ENCODE data around the gene EVI2A. TPM values are rescaled to one million over a fixed set of nuclear protein-coding genes. Genes with fewer than 3 reads are reported as not detected.

Gene EVI2A
- total and polyA plus RNA-seq, 2 of the 13 experiments (the other 11 are each of a cell fraction or from before 2014, with no cell fraction given): not detected

- no peaks in the 10 kb centered on the region for H3K4me1 ChIP-seq (ENCODE audit: insufficient read depth, low read length)
- TF ChIP-seq, protein P1, sequence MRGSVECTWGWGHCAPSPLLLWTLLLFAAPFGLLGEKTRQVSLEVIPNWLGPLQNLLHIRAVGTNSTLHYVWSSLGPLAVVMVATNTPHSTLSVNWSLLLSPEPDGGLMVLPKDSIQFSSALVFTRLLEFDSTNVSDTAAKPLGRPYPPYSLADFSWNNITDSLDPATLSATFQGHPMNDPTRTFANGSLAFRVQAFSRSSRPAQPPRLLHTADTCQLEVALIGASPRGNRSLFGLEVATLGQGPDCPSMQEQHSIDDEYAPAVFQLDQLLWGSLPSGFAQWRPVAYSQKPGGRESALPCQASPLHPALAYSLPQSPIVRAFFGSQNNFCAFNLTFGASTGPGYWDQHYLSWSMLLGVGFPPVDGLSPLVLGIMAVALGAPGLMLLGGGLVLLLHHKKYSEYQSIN (CRISPR knock-in tag; IDR thresholded peaks at IDR 0.05; ENCODE audit: borderline replicate concordance): no peak
- TF ChIP-seq, protein P2, sequence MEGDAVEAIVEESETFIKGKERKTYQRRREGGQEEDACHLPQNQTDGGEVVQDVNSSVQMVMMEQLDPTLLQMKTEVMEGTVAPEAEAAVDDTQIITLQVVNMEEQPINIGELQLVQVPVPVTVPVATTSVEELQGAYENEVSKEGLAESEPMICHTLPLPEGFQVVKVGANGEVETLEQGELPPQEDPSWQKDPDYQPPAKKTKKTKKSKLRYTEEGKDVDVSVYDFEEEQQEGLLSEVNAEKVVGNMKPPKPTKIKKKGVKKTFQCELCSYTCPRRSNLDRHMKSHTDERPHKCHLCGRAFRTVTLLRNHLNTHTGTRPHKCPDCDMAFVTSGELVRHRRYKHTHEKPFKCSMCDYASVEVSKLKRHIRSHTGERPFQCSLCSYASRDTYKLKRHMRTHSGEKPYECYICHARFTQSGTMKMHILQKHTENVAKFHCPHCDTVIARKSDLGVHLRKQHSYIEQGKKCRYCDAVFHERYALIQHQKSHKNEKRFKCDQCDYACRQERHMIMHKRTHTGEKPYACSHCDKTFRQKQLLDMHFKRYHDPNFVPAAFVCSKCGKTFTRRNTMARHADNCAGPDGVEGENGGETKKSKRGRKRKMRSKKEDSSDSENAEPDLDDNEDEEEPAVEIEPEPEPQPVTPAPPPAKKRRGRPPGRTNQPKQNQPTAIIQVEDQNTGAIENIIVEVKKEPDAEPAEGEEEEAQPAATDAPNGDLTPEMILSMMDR (CRISPR knock-in tag; IDR thresholded peaks at IDR 0.05): no peak
- TF ChIP-seq, protein P3, sequence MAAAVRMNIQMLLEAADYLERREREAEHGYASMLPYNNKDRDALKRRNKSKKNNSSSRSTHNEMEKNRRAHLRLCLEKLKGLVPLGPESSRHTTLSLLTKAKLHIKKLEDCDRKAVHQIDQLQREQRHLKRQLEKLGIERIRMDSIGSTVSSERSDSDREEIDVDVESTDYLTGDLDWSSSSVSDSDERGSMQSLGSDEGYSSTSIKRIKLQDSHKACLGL (CRISPR knock-in tag; IDR thresholded peaks at IDR 0.05): no peak
- TF ChIP-seq ZNF572 (CRISPR knock-in tag; IDR thresholded peaks at IDR 0.05): no peak
- no peak for TF ChIP-seq ZNF550 (CRISPR knock-in tag; IDR thresholded peaks at IDR 0.05; ENCODE audit: borderline replicate concordance)
- TF ChIP-seq, protein P4, sequence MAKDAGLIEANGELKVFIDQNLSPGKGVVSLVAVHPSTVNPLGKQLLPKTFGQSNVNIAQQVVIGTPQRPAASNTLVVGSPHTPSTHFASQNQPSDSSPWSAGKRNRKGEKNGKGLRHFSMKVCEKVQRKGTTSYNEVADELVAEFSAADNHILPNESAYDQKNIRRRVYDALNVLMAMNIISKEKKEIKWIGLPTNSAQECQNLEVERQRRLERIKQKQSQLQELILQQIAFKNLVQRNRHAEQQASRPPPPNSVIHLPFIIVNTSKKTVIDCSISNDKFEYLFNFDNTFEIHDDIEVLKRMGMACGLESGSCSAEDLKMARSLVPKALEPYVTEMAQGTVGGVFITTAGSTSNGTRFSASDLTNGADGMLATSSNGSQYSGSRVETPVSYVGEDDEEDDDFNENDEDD (CRISPR knock-in tag; IDR thresholded peaks at IDR 0.05; ENCODE audit: borderline replicate concordance): no peak
- TF ChIP-seq, protein P5, sequence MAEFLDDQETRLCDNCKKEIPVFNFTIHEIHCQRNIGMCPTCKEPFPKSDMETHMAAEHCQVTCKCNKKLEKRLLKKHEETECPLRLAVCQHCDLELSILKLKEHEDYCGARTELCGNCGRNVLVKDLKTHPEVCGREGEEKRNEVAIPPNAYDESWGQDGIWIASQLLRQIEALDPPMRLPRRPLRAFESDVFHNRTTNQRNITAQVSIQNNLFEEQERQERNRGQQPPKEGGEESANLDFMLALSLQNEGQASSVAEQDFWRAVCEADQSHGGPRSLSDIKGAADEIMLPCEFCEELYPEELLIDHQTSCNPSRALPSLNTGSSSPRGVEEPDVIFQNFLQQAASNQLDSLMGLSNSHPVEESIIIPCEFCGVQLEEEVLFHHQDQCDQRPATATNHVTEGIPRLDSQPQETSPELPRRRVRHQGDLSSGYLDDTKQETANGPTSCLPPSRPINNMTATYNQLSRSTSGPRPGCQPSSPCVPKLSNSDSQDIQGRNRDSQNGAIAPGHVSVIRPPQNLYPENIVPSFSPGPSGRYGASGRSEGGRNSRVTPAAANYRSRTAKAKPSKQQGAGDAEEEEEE (CRISPR knock-in tag; IDR thresholded peaks at IDR 0.05; ENCODE audit: borderline replicate concordance): no peak
- TF ChIP-seq NCOA5 (CRISPR knock-in tag; IDR thresholded peaks at IDR 0.05): no peak
- no peak for TF ChIP-seq NR2F2 (IDR thresholded peaks at IDR 0.05; ENCODE audit: borderline replicate concordance, low read depth)
- no peak for TF ChIP-seq FOXC1 (CRISPR knock-in tag; IDR thresholded peaks at IDR 0.05; ENCODE audit: borderline replicate concordance)
- no peak for TF ChIP-seq POLR2AphosphoS5 (IDR thresholded peaks at IDR 0.05; ENCODE audit: low read depth, low read length)
- no peak for TF ChIP-seq ZBTB42 (CRISPR knock-in tag; IDR thresholded peaks at IDR 0.05)
- no peak for TF ChIP-seq KLF16 (CRISPR knock-in tag; IDR thresholded peaks at IDR 0.05)
- TF ChIP-seq SRF (IDR thresholded peaks at IDR 0.05; ENCODE audit: low read depth, low read length): no peak
- no peak for TF ChIP-seq GZF1 (CRISPR knock-in tag; IDR thresholded peaks at IDR 0.05)
- TF ChIP-seq ZNF788 (CRISPR knock-in tag; IDR thresholded peaks at IDR 0.05; ENCODE audit: borderline replicate concordance): no peak
- TF ChIP-seq, protein P6, sequence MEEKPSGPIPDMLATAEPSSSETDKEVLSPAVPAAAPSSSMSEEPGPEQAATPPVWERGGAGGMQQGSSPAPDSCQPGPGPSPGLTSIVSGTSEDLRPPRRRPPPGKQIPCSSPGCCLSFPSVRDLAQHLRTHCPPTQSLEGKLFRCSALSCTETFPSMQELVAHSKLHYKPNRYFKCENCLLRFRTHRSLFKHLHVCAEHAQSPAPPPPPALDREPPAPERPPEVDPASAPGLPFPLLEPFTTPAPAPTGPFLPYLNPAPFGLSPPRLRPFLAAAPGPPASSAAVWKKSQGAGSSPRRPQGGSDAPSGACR (CRISPR knock-in tag; IDR thresholded peaks at IDR 0.05): no peak
- no peak for TF ChIP-seq ZNF777 (CRISPR knock-in tag; IDR thresholded peaks at IDR 0.05)
- ATAC-seq (no peak), DNase-seq (ENCODE audit: low spot score) (no peak), FAIRE-seq (no peak)
- 0 out of 5 replicates have a peak, but pooled peaks cover 0 to 9% of the 10 kb centered on the region in 2 experiments for H3K36me3 ChIP-seq (replicated peaks in 1 of 2; ENCODE audit: control insufficient read depth in 1 of 2, insufficient read depth in 2 of 2, low read length in 2 of 2)
- no peak overlapping the region for H3K4me3 ChIP-seq (replicated peaks in 1 of 3; ENCODE audit: insufficient read depth in 1 of 3, low read depth in 2 of 3, low read length in 3 of 3)
- H3K4me2 ChIP-seq (ENCODE audit: low read depth, low read length): no peak overlapping the region
- ChIA-PET CTCF (ENCODE audit: low intra/inter-chr PET ratio, low total read pairs) (no interaction called here), POLR2A (no interaction called here)
- WGBS (ENCODE audit: low lambda C conversion rate): 93% methylated on average over 1 of the region's 1 CpG
- H3K9me3 ChIP-seq (ENCODE audit: low read length): no peaks in the 10 kb centered on the region
- in situ Hi-C loops (cut with HindIII; ENCODE audit: extremely low pct_ligation_motif_present, low pct_unique_long_range_greater_than_20kb) (no loop called here), intact Hi-C loops (cut with micrococcal nuclease; ENCODE audit: unreplicated experiment) (no loop called here)
- no peaks in the 10 kb centered on the region for H3K79me2 ChIP-seq (ENCODE audit: insufficient read depth, low read length)
- BruUV-seq (replicated peaks): no TSS peak
- H3K27ac ChIP-seq (ENCODE audit: extremely low read length, insufficient read depth, low read length): no peak overlapping the region
- H3K27me3 ChIP-seq (ENCODE audit: control insufficient read depth in 1 of 2, insufficient read depth in 2 of 2, low read length in 2 of 2): no peaks in the 10 kb centered on the region
- no peaks in the 10 kb centered on the region for H4K20me1 ChIP-seq (ENCODE audit: insufficient read depth, low read length)
- H3K9ac ChIP-seq (ENCODE audit: insufficient read depth, low read depth, low read length): no peak overlapping the region
- no peak overlapping the region for H2AFZ ChIP-seq (ENCODE audit: low read length)
Observed at GRCh38 chr17:31286587-31286986, 34.8 kb downstream of the EVI2A start.

Measured in HepG2 (cell line).